ENCODE measurements around the gene FEM1B. TPM values are rescaled to one million over a fixed set of nuclear protein-coding genes. Genes with fewer than 3 reads are reported as not detected.

Gene FEM1B
- total and polyA plus RNA-seq, 2 donors (not counting 3 experiments of a cell fraction or from before 2014, with no cell fraction given) = 11.1 to 33.2 TPM

DNA sequence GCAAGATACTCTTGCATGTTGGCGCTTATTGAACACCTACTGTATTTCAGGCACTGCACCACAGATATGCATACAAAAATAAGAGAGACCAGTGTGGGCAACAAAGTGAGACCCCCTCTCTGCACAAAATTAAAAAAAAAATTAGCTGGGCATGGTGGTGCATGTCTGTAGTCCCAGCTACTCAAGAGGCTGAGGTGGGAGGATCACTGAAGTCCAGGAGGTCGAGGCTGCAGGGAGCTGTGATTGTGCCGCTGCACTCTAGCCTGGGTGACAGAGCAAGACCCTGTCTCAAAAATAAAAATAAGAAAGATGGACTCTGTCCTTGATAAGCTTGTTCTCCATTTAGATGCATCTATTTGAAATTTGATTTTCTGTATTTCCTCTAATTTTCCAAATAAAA is 20.8 kb downstream of the FEM1B start:
- dilution Hi-C loops (cut with MboI; ENCODE audit: extremely low pct_ligation_motif_present, low sequenced_read_pairs) = no loop called here
- POLR2A ChIA-PET = no interaction called here

More for the DNA sequence above, 20.8 kb downstream of the FEM1B start:
- no peaks in the 10 kb centered on the region for H3K4me1 ChIP-seq (ENCODE audit: control insufficient read depth, extremely low read depth, insufficient read depth, low read length)
- DNase-seq (ENCODE audit: low read depth, low spot score) (no peak), FAIRE-seq (no peak)
- no peak overlapping the region for H3K4me3 ChIP-seq (replicated peaks in 1 of 3; ENCODE audit: insufficient read depth in 1 of 3, low read depth in 1 of 3, low read length in 3 of 3)
- peaks cover 2% of the 10 kb centered on the region for H3K9me1 ChIP-seq (replicated peaks; ENCODE audit: control insufficient read depth, extremely low read depth, insufficient read depth, low read length)
- peaks cover 4% of the 10 kb centered on the region for H3K79me2 ChIP-seq (ENCODE audit: control insufficient read depth, insufficient read depth, low read length)
- H3K27me3 ChIP-seq (ENCODE audit: control insufficient read depth in 2 of 2, insufficient read depth in 2 of 2, low read length in 2 of 2) = no peaks in the 10 kb centered on the region
- no peaks in the 10 kb centered on the region for H3K36me3 ChIP-seq (ENCODE audit: control insufficient read depth in 2 of 2, extremely low read depth in 1 of 2, insufficient read depth in 2 of 2, low read length in 2 of 2)
- no peaks in the 10 kb centered on the region for H3K9me3 ChIP-seq (replicated peaks; ENCODE audit: control insufficient read depth, insufficient read depth, low read length)
- BruUV-seq (replicated peaks) = no TSS peak
- no peak overlapping the region for H2AFZ ChIP-seq (ENCODE audit: low read depth, low read length)
- intact Hi-C loops (cut with micrococcal nuclease) = no loop called here
- CTCF ChIA-PET = interaction anchor here (1.0 to 2.5 kb wide), 4 partner anchors 8 to 252 kb away, joined by 3 to 12 read pairs (median 4); partner anchors contain the start of gene FEM1B
- TF ChIP-seq MYC (IDR thresholded peaks at IDR 0.05; ENCODE audit: low read depth, low read length) = no peak
- no peak for TF ChIP-seq JUN (IDR thresholded peaks at IDR 0.05; ENCODE audit: borderline replicate concordance, insufficient read depth, insufficient read length, low read depth)
- no peak for TF ChIP-seq POLR2AphosphoS5 (IDR thresholded peaks at IDR 0.05; ENCODE audit: insufficient read depth, low read depth, low read length)
- no peak for TF ChIP-seq GATA2 (IDR thresholded peaks at IDR 0.05; ENCODE audit: insufficient read depth, insufficient read length, low read depth, low read length)
- TF ChIP-seq, protein P1, sequence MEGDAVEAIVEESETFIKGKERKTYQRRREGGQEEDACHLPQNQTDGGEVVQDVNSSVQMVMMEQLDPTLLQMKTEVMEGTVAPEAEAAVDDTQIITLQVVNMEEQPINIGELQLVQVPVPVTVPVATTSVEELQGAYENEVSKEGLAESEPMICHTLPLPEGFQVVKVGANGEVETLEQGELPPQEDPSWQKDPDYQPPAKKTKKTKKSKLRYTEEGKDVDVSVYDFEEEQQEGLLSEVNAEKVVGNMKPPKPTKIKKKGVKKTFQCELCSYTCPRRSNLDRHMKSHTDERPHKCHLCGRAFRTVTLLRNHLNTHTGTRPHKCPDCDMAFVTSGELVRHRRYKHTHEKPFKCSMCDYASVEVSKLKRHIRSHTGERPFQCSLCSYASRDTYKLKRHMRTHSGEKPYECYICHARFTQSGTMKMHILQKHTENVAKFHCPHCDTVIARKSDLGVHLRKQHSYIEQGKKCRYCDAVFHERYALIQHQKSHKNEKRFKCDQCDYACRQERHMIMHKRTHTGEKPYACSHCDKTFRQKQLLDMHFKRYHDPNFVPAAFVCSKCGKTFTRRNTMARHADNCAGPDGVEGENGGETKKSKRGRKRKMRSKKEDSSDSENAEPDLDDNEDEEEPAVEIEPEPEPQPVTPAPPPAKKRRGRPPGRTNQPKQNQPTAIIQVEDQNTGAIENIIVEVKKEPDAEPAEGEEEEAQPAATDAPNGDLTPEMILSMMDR (IDR thresholded peaks at IDR 0.05; ENCODE audit: extremely low read depth in 1 of 2, insufficient read depth in 1 of 2, low read depth in 1 of 2, low read length in 2 of 2) = no peak
- no peak for TF ChIP-seq FOS (IDR thresholded peaks at IDR 0.05; ENCODE audit: borderline replicate concordance, insufficient read depth, low read length)
- no peak for TF ChIP-seq MAX (IDR thresholded peaks at IDR 0.05; ENCODE audit: insufficient read depth, insufficient read length)
- TF ChIP-seq POLR2A (IDR thresholded peaks at IDR 0.05; ENCODE audit: low read depth, low read length) = no peak
- TF ChIP-seq EZH2 (IDR thresholded peaks at IDR 0.05; ENCODE audit: borderline replicate concordance, low read depth, low read length, severe bottlenecking) = no peak
- H3K9ac ChIP-seq (replicated peaks; ENCODE audit: extremely low read depth, insufficient read depth, low read length) = no peak overlapping the region
- no peak overlapping the region for H3K27ac ChIP-seq (ENCODE audit: insufficient read depth, low read depth, low read length)
- H3K4me2 ChIP-seq (ENCODE audit: insufficient read depth, low read length) = no peak overlapping the region
- peaks cover 2% of the 10 kb centered on the region for H4K20me1 ChIP-seq (replicated peaks; ENCODE audit: control insufficient read depth, extremely low read depth, insufficient read depth, low read length)
